HCT116 (cell line): ENCODE data around the gene SALL4. TPM values are rescaled to one million over a fixed set of nuclear protein-coding genes. Genes with fewer than 3 reads are reported as not detected.

Experiments
- ATAC-seq: fragments of 200-7000 bp; cut with Tn5 transposase; 2 replicates; pipeline ENCODE4 v1.9.1; 2020; ENCODE audit warnings: mild to moderate bottlenecking, moderate library complexity
- BruUV-seq: library from RNA; stranded (reverse); fragments of 400-500 nt; replicated peaks from 2 replicates; lab custom pipeline; 2021; lab: Mats Ljungman, UMichigan
- CTCF ChIA-PET: fragments of 300-600 bp; sonication (Branson Sonifier 250); formaldehyde crosslinking; loops from one replicate; lab custom pipeline; 2021; ENCODE audit warnings: antibody characterized with exemption; lab: Charles Lee
- POLR2A ChIA-PET: fragments of 300-600, 350-600 bp; sonication (Branson Sonifier 250); formaldehyde crosslinking; loops from one replicate; lab custom pipeline; 2021; ENCODE audit warnings: antibody characterized with exemption; lab: Charles Lee
- RAD21 ChIA-PET, 2 experiments: fragments of 300-600 bp; sonication (Branson Sonifier 250); formaldehyde crosslinking; loops; one replicate each; lab custom pipeline; 2023; ENCODE audit warnings: low total read pairs in 2 of 2; ENCODE audit not compliant: uncharacterized antibody in 2 of 2, unreplicated experiment in 2 of 2, low non-redundant PET in 1 of 2; lab: Charles Lee
- DNase-seq: peaks from one replicate; pipeline ENCODE4 v3.0.0-alpha.2; 2010; ENCODE audit warnings: low read depth, low spot score
- H2AFZ ChIP-seq: fragments of 200-600 bp; shearing (Covaris generic), sonication (generic); 2 replicates; pipeline ENCODE4 v1.6.1; 2017; ENCODE audit warnings: low read depth, mixed run types, mixed read lengths, antibody characterized with exemption, low read length; ENCODE audit not compliant: poor library complexity, severe bottlenecking
- H3K27ac ChIP-seq: 2 replicates; pipeline ENCODE4 v1.5.1; 2012; ENCODE audit warnings: low read depth, low read length
- H3K27me3 ChIP-seq: fragments of 200-600 bp; sonication (generic); 2 replicates; pipeline ENCODE4 v1.6.1; 2016; ENCODE audit warnings: mixed run types, low read length, mixed read lengths; ENCODE audit not compliant: insufficient read depth
- H3K36me3 ChIP-seq, 2 experiments: fragments of 200-500 bp in 1 of 2; fragments of 200-600 bp in 1 of 2; sonication (Bioruptor generic) in 1 of 2; sonication (generic) in 1 of 2; 2 replicates each; pipeline versions ENCODE4 v1.5.1 to v1.6.1; 2014 to 2016; ENCODE audit warnings: low read length in 2 of 2, inconsistent platforms in 1 of 2, mixed read lengths in 1 of 2, mixed run types in 1 of 2; ENCODE audit not compliant: insufficient read depth in 2 of 2, control insufficient read depth in 1 of 2
- H3K4me1 ChIP-seq, 2 experiments: fragments of 200-600 bp in 1 of 2; sonication (generic) in 1 of 2; 2 replicates each; pipeline versions ENCODE4 v1.5.1 to v1.6.1; 2012 to 2017; ENCODE audit warnings: low read length in 2 of 2, inconsistent platforms in 1 of 2, mild to moderate bottlenecking in 1 of 2, mixed read lengths in 1 of 2, mixed run types in 1 of 2, moderate library complexity in 1 of 2; ENCODE audit not compliant: insufficient read depth in 2 of 2, control insufficient read depth in 1 of 2
- H3K4me2 ChIP-seq: fragments of 200-600 bp; sonication (generic); 2 replicates; pipeline ENCODE4 v1.6.1; 2017; ENCODE audit warnings: mixed run types, low read length, mixed read lengths
- H3K4me3 ChIP-seq, 2 experiments: fragments of 200-600 bp in 1 of 2; sonication (generic) in 1 of 2; replicated peaks in 1 of 2; 2 replicates each; pipeline ENCODE4 v1.5.1; 2011 to 2016; ENCODE audit warnings: low read length in 2 of 2, control low read depth in 1 of 2, low read depth in 1 of 2, mild to moderate bottlenecking in 1 of 2, mixed read lengths in 1 of 2, mixed run types in 1 of 2
- H3K79me2 ChIP-seq: fragments of 200-600 bp; sonication (generic); 2 replicates; pipeline ENCODE4 v1.6.1; 2017; ENCODE audit warnings: mild to moderate bottlenecking, mixed run types, low read length, moderate library complexity, mixed read lengths; ENCODE audit not compliant: insufficient read depth
- H3K9ac ChIP-seq: fragments of 200-600 bp; sonication (generic); 2 replicates; pipeline ENCODE4 v1.6.1; 2016; ENCODE audit warnings: low read length, mixed read lengths
- H3K9me2 ChIP-seq: fragments of 200-600 bp; sonication (generic), shearing (Covaris generic); 2 replicates; pipeline ENCODE4 v1.6.1; 2017; ENCODE audit warnings: mixed run types, mild to moderate bottlenecking, moderate library complexity; ENCODE audit not compliant: insufficient read depth
- H3K9me3 ChIP-seq, 2 experiments: fragments of 200-500 bp in 1 of 2; fragments of 200-600 bp in 1 of 2; sonication (Bioruptor generic) in 1 of 2; sonication (generic) in 1 of 2; 2 replicates each; pipeline ENCODE4 v1.6.1; 2014 to 2017; ENCODE audit warnings: low read length in 2 of 2, mixed read lengths in 2 of 2, inconsistent platforms in 1 of 2, low read depth in 1 of 2, mild to moderate bottlenecking in 1 of 2, mixed run types in 1 of 2, moderate library complexity in 1 of 2; ENCODE audit not compliant: control insufficient read depth in 1 of 2, insufficient read depth in 1 of 2
- H4K20me1 ChIP-seq: fragments of 200-600 bp; sonication (generic), shearing (Covaris generic); 2 replicates; pipeline ENCODE4 v1.6.1; 2017; ENCODE audit warnings: mixed run types, mild to moderate bottlenecking, moderate library complexity; ENCODE audit not compliant: insufficient read depth
- CBX3 ChIP-seq: IDR thresholded peaks from 2 replicates; pipeline ENCODE4 v1.6.1; 2012; ENCODE audit warnings: low read depth
- CEBPB ChIP-seq: IDR thresholded peaks from 2 replicates; pipeline ENCODE4 v1.6.1; 2012; ENCODE audit warnings: low read depth
- EGR1 ChIP-seq: IDR thresholded peaks from 2 replicates; pipeline ENCODE4 v1.6.1; 2012; ENCODE audit warnings: low read depth
- ELF1 ChIP-seq: IDR thresholded peaks from 2 replicates; pipeline ENCODE4 v1.6.1; 2012; ENCODE audit warnings: low read depth, borderline replicate concordance
- EZH2 ChIP-seq: fragments of 200-600 bp; sonication (generic); IDR thresholded peaks from 2 replicates; pipeline ENCODE4 v1.6.1; 2017; ENCODE audit warnings: antibody characterized with exemption, mixed run types
- EZH2phosphoT487 ChIP-seq: fragments of 200-600 bp; IDR thresholded peaks from 2 replicates; pipeline ENCODE4 v1.6.1; 2018; ENCODE audit warnings: antibody characterized with exemption, borderline replicate concordance
- JUND ChIP-seq: IDR thresholded peaks from 2 replicates; pipeline ENCODE4 v1.6.1; 2012
- POLR2A ChIP-seq: IDR thresholded peaks from 2 replicates; pipeline ENCODE4 v1.7.0; 2011; ENCODE audit warnings: borderline replicate concordance; ENCODE audit not compliant: insufficient read depth, insufficient read length; ENCODE audit errors: extremely low read depth
- POLR2AphosphoS5 ChIP-seq: IDR thresholded peaks from 2 replicates; pipeline ENCODE4 v1.6.1; 2011; ENCODE audit warnings: mild to moderate bottlenecking, low read depth, low read length, moderate library complexity
- RAD21 ChIP-seq: IDR thresholded peaks from 2 replicates; pipeline ENCODE4 v1.6.1; 2012; ENCODE audit warnings: low read depth, mild to moderate bottlenecking
- SP1 ChIP-seq: IDR thresholded peaks from 2 replicates; pipeline ENCODE4 v1.6.1; 2012; ENCODE audit warnings: low read depth
- YY1 ChIP-seq: IDR thresholded peaks from 2 replicates; pipeline ENCODE4 v1.6.1; 2011; ENCODE audit warnings: low read length, low read depth, moderate library complexity, mild to moderate bottlenecking; ENCODE audit not compliant: insufficient replicate concordance; ENCODE audit errors: extremely low read depth
- ZFX ChIP-seq: fragments of 450-650 bp; IDR thresholded peaks from 2 replicates; pipeline ENCODE4 v1.6.1; 2017
- ZNF274 ChIP-seq: fragments of 200-500 bp; sonication (Bioruptor generic); IDR thresholded peaks from 2 replicates; pipeline ENCODE4 v1.6.1; 2014; ENCODE audit warnings: mild to moderate bottlenecking, low read depth, low read length, inconsistent platforms
- intact Hi-C: fragments of 100-400 bp; cut with micrococcal nuclease; formaldehyde crosslinking; loops from 2 replicates; pipeline ENCODE4 v1.10.0; 2022
- total RNA-seq: library from RNA; stranded (reverse); gene quantifications from one replicate; pipeline ENCODE4 v1.2.1, GENCODE V29; 2021; ENCODE audit not compliant: unreplicated experiment
- TF ChIP-seq, protein P1 (sequence below): IDR thresholded peaks from 2 replicates; pipeline ENCODE4 v1.6.1; 2012
- TF ChIP-seq, protein P2 (sequence below): IDR thresholded peaks from 2 replicates; pipeline ENCODE4 v1.6.1; 2011; ENCODE audit warnings: mild to moderate bottlenecking, low read length, moderate library complexity; ENCODE audit not compliant: insufficient replicate concordance; ENCODE audit errors: extremely low read depth
- TF ChIP-seq, protein P3 (sequence below): IDR thresholded peaks from 2 replicates; pipeline ENCODE4 v1.6.1; 2012; ENCODE audit warnings: low read depth
- TF ChIP-seq, protein P4 (sequence below): IDR thresholded peaks from 2 replicates; pipeline ENCODE4 v1.6.1; 2012
- TF ChIP-seq, protein P5 (sequence below), 3 experiments: fragments of 200-600 bp in 1 of 3; sonication (generic) in 1 of 3; IDR thresholded peaks in 2 of 3; conservative IDR thresholded peaks in 1 of 3; 2 replicates each; pipeline ENCODE4 v1.5.1; 2012 to 2017; ENCODE audit warnings: low read depth in 2 of 3, low read length in 2 of 3, antibody characterized with exemption in 1 of 3, borderline replicate concordance in 1 of 3, control low read depth in 1 of 3, mild to moderate bottlenecking in 1 of 3, mixed read lengths in 1 of 3, mixed run types in 1 of 3, moderate library complexity in 1 of 3; ENCODE audit not compliant: insufficient read depth in 1 of 3

SALL4 gene
- total RNA-seq, 1 experiment from 2014 or later = 1.9 TPM

DNA sequence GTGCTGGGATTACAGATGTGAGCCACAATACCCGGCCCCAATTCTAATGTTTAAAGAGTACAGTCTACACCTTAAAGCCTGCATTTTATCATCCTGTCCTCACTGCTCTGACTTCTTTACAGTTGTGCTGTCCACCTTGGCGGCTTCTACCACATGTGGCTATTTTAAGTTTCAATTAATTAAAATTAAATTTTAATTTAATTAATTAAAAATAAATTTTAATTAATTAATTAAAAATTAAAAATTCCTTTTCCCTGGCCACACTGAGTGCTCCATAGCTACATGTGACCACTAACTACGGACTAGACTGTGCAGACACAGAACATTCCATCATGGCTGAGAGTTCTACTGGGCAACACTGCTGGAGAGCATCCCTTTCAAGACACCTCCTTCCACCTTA, 61.5 kb downstream of the SALL4 start:
- H3K27ac ChIP-seq = no peak overlapping the region
- no peak overlapping the region for H3K4me2 ChIP-seq
- H3K79me2 ChIP-seq = peaks cover 20% of the 10 kb centered on the region
- H3K9me2 ChIP-seq = no peaks in the 10 kb centered on the region
- ATAC-seq = no peak
- H3K36me3 ChIP-seq = no peaks in the 10 kb centered on the region
- H2AFZ ChIP-seq = no peak overlapping the region
- H4K20me1 ChIP-seq = no peaks in the 10 kb centered on the region
- ChIA-PET POLR2A (no interaction called here), CTCF (no interaction called here), RAD21 (no interaction called here)
- DNase-seq = no peak
- no peaks in the 10 kb centered on the region for H3K9me3 ChIP-seq
- BruUV-seq = no TSS peak
- H3K4me1 ChIP-seq = peaks cover 61 to 86% of the 10 kb centered on the region in 2 experiments
- no peak overlapping the region for H3K9ac ChIP-seq
- TF ChIP-seq, protein P1, sequence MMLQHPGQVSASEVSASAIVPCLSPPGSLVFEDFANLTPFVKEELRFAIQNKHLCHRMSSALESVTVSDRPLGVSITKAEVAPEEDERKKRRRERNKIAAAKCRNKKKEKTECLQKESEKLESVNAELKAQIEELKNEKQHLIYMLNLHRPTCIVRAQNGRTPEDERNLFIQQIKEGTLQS = no peak
- TF ChIP-seq, protein P2, sequence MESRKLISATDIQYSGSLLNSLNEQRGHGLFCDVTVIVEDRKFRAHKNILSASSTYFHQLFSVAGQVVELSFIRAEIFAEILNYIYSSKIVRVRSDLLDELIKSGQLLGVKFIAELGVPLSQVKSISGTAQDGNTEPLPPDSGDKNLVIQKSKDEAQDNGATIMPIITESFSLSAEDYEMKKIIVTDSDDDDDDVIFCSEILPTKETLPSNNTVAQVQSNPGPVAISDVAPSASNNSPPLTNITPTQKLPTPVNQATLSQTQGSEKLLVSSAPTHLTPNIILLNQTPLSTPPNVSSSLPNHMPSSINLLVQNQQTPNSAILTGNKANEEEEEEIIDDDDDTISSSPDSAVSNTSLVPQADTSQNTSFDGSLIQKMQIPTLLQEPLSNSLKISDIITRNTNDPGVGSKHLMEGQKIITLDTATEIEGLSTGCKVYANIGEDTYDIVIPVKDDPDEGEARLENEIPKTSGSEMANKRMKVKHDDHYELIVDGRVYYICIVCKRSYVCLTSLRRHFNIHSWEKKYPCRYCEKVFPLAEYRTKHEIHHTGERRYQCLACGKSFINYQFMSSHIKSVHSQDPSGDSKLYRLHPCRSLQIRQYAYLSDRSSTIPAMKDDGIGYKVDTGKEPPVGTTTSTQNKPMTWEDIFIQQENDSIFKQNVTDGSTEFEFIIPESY = no peak
- TF ChIP-seq JUND (no peak), EZH2 (no peak), ZNF274 (no peak), CBX3 (no peak), POLR2A (no peak), RAD21 (no peak), ZFX (no peak), ELF1 (no peak), YY1 (no peak), EZH2phosphoT487 (no peak), SP1 (no peak), EGR1 (no peak), CEBPB (no peak), POLR2AphosphoS5 (no peak)
- TF ChIP-seq, protein P3, sequence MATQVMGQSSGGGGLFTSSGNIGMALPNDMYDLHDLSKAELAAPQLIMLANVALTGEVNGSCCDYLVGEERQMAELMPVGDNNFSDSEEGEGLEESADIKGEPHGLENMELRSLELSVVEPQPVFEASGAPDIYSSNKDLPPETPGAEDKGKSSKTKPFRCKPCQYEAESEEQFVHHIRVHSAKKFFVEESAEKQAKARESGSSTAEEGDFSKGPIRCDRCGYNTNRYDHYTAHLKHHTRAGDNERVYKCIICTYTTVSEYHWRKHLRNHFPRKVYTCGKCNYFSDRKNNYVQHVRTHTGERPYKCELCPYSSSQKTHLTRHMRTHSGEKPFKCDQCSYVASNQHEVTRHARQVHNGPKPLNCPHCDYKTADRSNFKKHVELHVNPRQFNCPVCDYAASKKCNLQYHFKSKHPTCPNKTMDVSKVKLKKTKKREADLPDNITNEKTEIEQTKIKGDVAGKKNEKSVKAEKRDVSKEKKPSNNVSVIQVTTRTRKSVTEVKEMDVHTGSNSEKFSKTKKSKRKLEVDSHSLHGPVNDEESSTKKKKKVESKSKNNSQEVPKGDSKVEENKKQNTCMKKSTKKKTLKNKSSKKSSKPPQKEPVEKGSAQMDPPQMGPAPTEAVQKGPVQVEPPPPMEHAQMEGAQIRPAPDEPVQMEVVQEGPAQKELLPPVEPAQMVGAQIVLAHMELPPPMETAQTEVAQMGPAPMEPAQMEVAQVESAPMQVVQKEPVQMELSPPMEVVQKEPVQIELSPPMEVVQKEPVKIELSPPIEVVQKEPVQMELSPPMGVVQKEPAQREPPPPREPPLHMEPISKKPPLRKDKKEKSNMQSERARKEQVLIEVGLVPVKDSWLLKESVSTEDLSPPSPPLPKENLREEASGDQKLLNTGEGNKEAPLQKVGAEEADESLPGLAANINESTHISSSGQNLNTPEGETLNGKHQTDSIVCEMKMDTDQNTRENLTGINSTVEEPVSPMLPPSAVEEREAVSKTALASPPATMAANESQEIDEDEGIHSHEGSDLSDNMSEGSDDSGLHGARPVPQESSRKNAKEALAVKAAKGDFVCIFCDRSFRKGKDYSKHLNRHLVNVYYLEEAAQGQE = no peak
- TF ChIP-seq, protein P4, sequence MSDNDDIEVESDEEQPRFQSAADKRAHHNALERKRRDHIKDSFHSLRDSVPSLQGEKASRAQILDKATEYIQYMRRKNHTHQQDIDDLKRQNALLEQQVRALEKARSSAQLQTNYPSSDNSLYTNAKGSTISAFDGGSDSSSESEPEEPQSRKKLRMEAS = no peak
- TF ChIP-seq, protein P5, sequence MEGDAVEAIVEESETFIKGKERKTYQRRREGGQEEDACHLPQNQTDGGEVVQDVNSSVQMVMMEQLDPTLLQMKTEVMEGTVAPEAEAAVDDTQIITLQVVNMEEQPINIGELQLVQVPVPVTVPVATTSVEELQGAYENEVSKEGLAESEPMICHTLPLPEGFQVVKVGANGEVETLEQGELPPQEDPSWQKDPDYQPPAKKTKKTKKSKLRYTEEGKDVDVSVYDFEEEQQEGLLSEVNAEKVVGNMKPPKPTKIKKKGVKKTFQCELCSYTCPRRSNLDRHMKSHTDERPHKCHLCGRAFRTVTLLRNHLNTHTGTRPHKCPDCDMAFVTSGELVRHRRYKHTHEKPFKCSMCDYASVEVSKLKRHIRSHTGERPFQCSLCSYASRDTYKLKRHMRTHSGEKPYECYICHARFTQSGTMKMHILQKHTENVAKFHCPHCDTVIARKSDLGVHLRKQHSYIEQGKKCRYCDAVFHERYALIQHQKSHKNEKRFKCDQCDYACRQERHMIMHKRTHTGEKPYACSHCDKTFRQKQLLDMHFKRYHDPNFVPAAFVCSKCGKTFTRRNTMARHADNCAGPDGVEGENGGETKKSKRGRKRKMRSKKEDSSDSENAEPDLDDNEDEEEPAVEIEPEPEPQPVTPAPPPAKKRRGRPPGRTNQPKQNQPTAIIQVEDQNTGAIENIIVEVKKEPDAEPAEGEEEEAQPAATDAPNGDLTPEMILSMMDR (IDR thresholded peaks at IDR 0.05 in 2 of 3, conservative IDR thresholded peaks at IDR 0.05 in 1 of 3; ENCODE audit: borderline replicate concordance in 1 of 3, insufficient read depth in 1 of 3, low read depth in 2 of 3, low read length in 2 of 3) = no peak
- intact Hi-C loops = no loop called here
- no peaks in the 10 kb centered on the region for H3K27me3 ChIP-seq
- no peak overlapping the region for H3K4me3 ChIP-seq
